Measurements from ENCODE around the gene SRSF6.
A peak's percentile ranks its signal among the peaks of the same experiment; 100 is the strongest.

Gene SRSF6

DNA sequence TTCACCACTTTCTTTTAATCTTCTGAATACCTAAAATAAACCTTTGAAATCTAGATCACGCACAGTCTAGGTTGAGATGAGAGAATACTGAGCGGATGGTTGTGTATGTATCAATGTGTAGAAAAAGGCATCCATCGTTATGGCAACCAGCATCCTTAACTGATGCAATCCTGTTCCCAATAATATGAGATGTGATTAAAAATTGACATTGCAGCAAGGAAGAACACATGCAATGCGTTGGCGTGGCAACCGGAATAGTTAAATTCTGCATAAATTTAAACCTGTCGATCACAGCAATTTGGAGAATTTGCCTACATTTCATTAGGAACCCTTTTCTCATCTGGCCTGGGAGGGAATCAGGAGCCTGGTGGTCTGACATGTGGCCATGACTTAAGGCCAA lies 48.5 kb downstream of the SRSF6 start:
- no peaks in the 10 kb centered on the region for H4K20me1 ChIP-seq (ENCODE audit: insufficient read depth, low read length)
- H3K36me3 ChIP-seq (ENCODE audit: insufficient read depth, low read length), result no peaks in the 10 kb centered on the region
- H3F3A ChIP-seq (ENCODE audit: insufficient read depth, low read length), result no peaks in the 10 kb centered on the region
- no peak overlapping the region for H3K27ac ChIP-seq (ENCODE audit: low read depth, low read length, poor library complexity, severe bottlenecking)
- no peak overlapping the region for H3K9ac ChIP-seq (ENCODE audit: low read length)
- no peak overlapping the region for H3K4me2 ChIP-seq (ENCODE audit: low read length)
- TF ChIP-seq, protein P1, sequence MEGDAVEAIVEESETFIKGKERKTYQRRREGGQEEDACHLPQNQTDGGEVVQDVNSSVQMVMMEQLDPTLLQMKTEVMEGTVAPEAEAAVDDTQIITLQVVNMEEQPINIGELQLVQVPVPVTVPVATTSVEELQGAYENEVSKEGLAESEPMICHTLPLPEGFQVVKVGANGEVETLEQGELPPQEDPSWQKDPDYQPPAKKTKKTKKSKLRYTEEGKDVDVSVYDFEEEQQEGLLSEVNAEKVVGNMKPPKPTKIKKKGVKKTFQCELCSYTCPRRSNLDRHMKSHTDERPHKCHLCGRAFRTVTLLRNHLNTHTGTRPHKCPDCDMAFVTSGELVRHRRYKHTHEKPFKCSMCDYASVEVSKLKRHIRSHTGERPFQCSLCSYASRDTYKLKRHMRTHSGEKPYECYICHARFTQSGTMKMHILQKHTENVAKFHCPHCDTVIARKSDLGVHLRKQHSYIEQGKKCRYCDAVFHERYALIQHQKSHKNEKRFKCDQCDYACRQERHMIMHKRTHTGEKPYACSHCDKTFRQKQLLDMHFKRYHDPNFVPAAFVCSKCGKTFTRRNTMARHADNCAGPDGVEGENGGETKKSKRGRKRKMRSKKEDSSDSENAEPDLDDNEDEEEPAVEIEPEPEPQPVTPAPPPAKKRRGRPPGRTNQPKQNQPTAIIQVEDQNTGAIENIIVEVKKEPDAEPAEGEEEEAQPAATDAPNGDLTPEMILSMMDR (IDR thresholded peaks at IDR 0.05; ENCODE audit: low read length), result no peak
- no peak for TF ChIP-seq EZH2 (IDR thresholded peaks at IDR 0.05; ENCODE audit: borderline replicate concordance, low read length)
- H3K9me2 ChIP-seq (ENCODE audit: low read depth, low read length), result no peaks in the 10 kb centered on the region
- H3K9me3 ChIP-seq (ENCODE audit: low read length), result no peaks in the 10 kb centered on the region
- peaks cover 8% of the 10 kb centered on the region; the same call in 1 of the 2 replicates for H3K27me3 ChIP-seq (ENCODE audit: insufficient read depth, low read length)
- no peaks in the 10 kb centered on the region for H3K79me2 ChIP-seq (ENCODE audit: insufficient read depth, low read length)
- no peak overlapping the region for H3K4me3 ChIP-seq (ENCODE audit: low read depth, low read length, poor library complexity, severe bottlenecking)
- H2AFZ ChIP-seq (ENCODE audit: low read length), result no peak overlapping the region
- H3K4me1 ChIP-seq (ENCODE audit: insufficient read depth, low read length, severe bottlenecking), result no peaks in the 10 kb centered on the region

DNA sequence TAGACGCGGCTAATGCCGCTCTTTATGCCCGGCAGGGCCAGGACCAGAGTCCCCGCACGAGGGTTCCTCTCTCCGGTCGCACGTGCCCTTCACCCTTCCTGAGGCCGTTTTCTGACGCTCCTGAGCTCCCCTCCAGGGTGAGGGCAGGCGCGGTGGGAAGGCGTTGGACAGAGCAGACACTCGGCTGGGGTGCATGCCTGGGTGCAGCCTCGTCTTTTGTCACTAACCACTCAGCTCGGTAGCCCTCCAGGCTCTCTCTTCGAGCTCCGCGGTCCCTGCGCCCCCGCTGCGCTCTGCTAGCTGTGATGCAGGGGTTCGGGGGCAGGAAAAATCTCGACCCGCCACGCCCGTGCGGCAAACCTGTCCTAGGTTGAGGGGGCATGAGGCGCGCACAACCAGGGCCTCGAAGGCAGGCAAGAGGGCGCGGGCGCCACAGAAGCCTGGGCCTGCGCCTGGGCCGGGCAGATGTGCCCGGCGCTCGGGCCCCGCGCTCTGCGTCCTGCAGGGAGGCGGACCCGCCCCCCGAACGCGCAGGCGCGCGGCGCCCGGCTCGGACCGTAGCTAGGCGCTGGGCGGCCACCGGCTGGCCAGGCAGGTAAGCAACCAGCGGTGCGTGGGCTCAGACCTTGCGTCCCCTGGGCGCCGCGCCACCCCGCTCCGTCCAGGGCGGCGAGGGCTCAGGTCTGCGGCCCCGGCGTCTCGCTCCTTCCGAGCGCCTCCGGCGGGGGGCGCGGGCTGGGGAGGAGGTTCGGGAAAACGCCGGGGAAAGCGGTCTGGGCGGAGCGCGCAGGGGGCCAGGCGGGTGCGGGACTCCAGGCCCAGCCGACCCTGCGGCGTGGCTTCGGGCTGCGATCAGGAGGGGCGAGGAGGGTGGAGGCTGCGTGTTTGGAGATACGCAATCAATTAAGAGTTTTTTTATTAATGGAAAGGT lies 49.7 kb downstream of the SRSF6 start, which contains the start of gene L3MBTL1:
TSS of gene L3MBTL1 (plus strand) at position 548 of the 931 bp plus-strand sequence. CDS start 5,807 bp downstream, outside the sequence.
- peaks cover 8% of the 10 kb centered on the region; the same call in 1 of the 2 replicates for H3K27me3 ChIP-seq (ENCODE audit: insufficient read depth, low read length)
- no peaks in the 10 kb centered on the region for H3K79me2 ChIP-seq (ENCODE audit: insufficient read depth, low read length)
- H3K27ac ChIP-seq (ENCODE audit: low read depth, low read length, poor library complexity, severe bottlenecking), result no peak within 1 kb of the TSS
- H3F3A ChIP-seq (ENCODE audit: insufficient read depth, low read length), result no peaks in the 10 kb centered on the region
- peak within 1 kb of the TSS; percentile 50 for H3K4me2 ChIP-seq (ENCODE audit: low read length)
- no peaks in the 10 kb centered on the region for H3K4me1 ChIP-seq (ENCODE audit: insufficient read depth, low read length, severe bottlenecking)
- no peaks in the 10 kb centered on the region for H4K20me1 ChIP-seq (ENCODE audit: insufficient read depth, low read length)
- no peaks in the 10 kb centered on the region for H3K9me2 ChIP-seq (ENCODE audit: low read depth, low read length)
- peak within 1 kb of the TSS; percentile 46 for H3K4me3 ChIP-seq (ENCODE audit: low read depth, low read length, poor library complexity, severe bottlenecking)
- H3K9me3 ChIP-seq (ENCODE audit: low read length), result no peaks in the 10 kb centered on the region
- H3K9ac ChIP-seq (ENCODE audit: low read length), result no peak within 1 kb of the TSS
- TF ChIP-seq, protein P1 (IDR thresholded peaks at IDR 0.05; ENCODE audit: low read length), result no peak
- no peak for TF ChIP-seq EZH2 (IDR thresholded peaks at IDR 0.05; ENCODE audit: borderline replicate concordance, low read length)
- no peaks in the 10 kb centered on the region for H3K36me3 ChIP-seq (ENCODE audit: insufficient read depth, low read length)
- no peak within 1 kb of the TSS for H2AFZ ChIP-seq (ENCODE audit: low read length)

DNA sequence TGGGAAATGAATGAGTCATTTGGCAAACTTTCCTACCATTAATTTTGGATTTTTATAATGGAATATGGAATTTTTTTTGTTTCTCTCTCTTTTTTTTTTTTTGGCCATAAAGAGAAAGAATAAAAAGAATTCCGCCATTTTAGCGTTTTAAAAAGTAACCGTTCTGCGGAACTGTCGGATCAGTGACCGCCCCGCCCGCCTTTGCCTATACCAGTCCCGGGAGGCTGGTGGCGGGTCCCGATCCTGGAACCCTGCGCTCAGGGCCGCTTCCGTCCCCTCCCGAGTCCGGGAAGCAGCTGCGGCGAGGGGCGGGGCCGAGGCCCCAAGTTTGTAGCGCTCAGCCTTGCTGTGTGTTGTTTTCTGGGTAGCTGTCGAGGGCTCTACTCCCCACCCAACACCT lies 50.4 kb downstream of the SRSF6 start:
- Histone ChIP-seq H3K9ac (ENCODE audit: low read length) (no peak overlapping the region), H3F3A (ENCODE audit: insufficient read depth, low read length) (no peaks in the 10 kb centered on the region), H3K4me1 (ENCODE audit: insufficient read depth, low read length, severe bottlenecking) (peaks cover 1% of the 10 kb centered on the region), H3K27ac (ENCODE audit: low read depth, low read length, poor library complexity, severe bottlenecking) (no peak overlapping the region), H3K27me3 (ENCODE audit: insufficient read depth, low read length) (peaks cover 8% of the 10 kb centered on the region; the same call in 1 of the 2 replicates), H3K79me2 (ENCODE audit: insufficient read depth, low read length) (no peaks in the 10 kb centered on the region), H3K36me3 (ENCODE audit: insufficient read depth, low read length) (no peaks in the 10 kb centered on the region), H3K9me2 (ENCODE audit: low read depth, low read length) (no peaks in the 10 kb centered on the region), H3K4me3 (ENCODE audit: low read depth, low read length, poor library complexity, severe bottlenecking) (peak overlapping the region; percentile 46), H3K9me3 (ENCODE audit: low read length) (no peaks in the 10 kb centered on the region), H4K20me1 (ENCODE audit: insufficient read depth, low read length) (no peaks in the 10 kb centered on the region), H2AFZ (ENCODE audit: low read length) (no peak overlapping the region), H3K4me2 (ENCODE audit: low read length) (peak overlapping the region; percentile 50)
- TF ChIP-seq, protein P1 (IDR thresholded peaks at IDR 0.05; ENCODE audit: low read length), result no peak
- no peak for TF ChIP-seq EZH2 (IDR thresholded peaks at IDR 0.05; ENCODE audit: borderline replicate concordance, low read length)
